ENCODE data around the gene NRXN2. TPM values are rescaled to one million over a fixed set of nuclear protein-coding genes. Genes with fewer than 3 reads are reported as not detected.

The NRXN2 gene
- total and polyA plus RNA-seq, 2 of the 13 experiments (the other 11 are each of a cell fraction or from before 2014, with no cell fraction given), result not detected

- BruUV-seq (replicated peaks), result no TSS peak
- peaks cover 33% of the 10 kb centered on the region for H3K4me1 ChIP-seq (ENCODE audit: insufficient read depth, low read length)
- POLR2A ChIA-PET, result no interaction called here
- ATAC-seq (no peak), DNase-seq (ENCODE audit: low spot score) (no peak), FAIRE-seq (no peak)
- H3K9me3 ChIP-seq (ENCODE audit: low read length), result no peaks in the 10 kb centered on the region
- in situ Hi-C loops (cut with HindIII; ENCODE audit: extremely low pct_ligation_motif_present, low pct_unique_long_range_greater_than_20kb) (no loop called here), intact Hi-C loops (cut with micrococcal nuclease; ENCODE audit: unreplicated experiment) (no loop called here)
- CTCF ChIA-PET (ENCODE audit: low intra/inter-chr PET ratio, low total read pairs), result no interaction called here
- WGBS (ENCODE audit: low lambda C conversion rate), result 43% methylated on average over 9 of the region's 9 CpGs
- no peaks in the 10 kb centered on the region for H3K79me2 ChIP-seq (ENCODE audit: insufficient read depth, low read length)
- no peak overlapping the region for H3K4me2 ChIP-seq (ENCODE audit: low read depth, low read length)
- H2AFZ ChIP-seq (ENCODE audit: low read length), result no peak overlapping the region
- H3K27me3 ChIP-seq (ENCODE audit: control insufficient read depth in 1 of 2, insufficient read depth in 2 of 2, low read length in 2 of 2), result peaks cover 4 to 19% of the 10 kb centered on the region in 2 experiments; a peak in 4 of 5 replicates
- no peak overlapping the region for H3K4me3 ChIP-seq (replicated peaks in 1 of 3; ENCODE audit: insufficient read depth in 1 of 3, low read depth in 2 of 3, low read length in 3 of 3)
- H3K36me3 ChIP-seq (replicated peaks in 1 of 2; ENCODE audit: control insufficient read depth in 1 of 2, insufficient read depth in 2 of 2, low read length in 2 of 2), result no peaks in the 10 kb centered on the region
- no peak overlapping the region for H3K27ac ChIP-seq (ENCODE audit: extremely low read length, insufficient read depth, low read length)
- TF ChIP-seq ZNF749 (CRISPR knock-in tag; IDR thresholded peaks at IDR 0.05; ENCODE audit: borderline replicate concordance) (no peak), ZNF629 (CRISPR knock-in tag; conservative IDR thresholded peaks at IDR 0.05) (peak; percentile 97), ADNP (CRISPR knock-in tag; IDR thresholded peaks at IDR 0.05) (0 out of 2 replicates have a peak, but pooled peaks have one; percentile 20), CHD4 (IDR thresholded peaks at IDR 0.05; ENCODE audit: borderline replicate concordance, low read length) (peak; percentile 86; the same call in 1 of the 2 replicates), TBL1XR1 (IDR thresholded peaks at IDR 0.05; ENCODE audit: borderline replicate concordance, low read length, partially characterized antibody) (no peak), KDM1A (CRISPR knock-in tag; IDR thresholded peaks at IDR 0.05) (peak; percentile 81), HNF4A (CRISPR knock-in tag; IDR thresholded peaks at IDR 0.05) (peak; percentile 39; the same call in 1 of the 2 replicates), TSC22D2 (CRISPR knock-in tag; IDR thresholded peaks at IDR 0.05; ENCODE audit: borderline replicate concordance) (no peak), ZNF180 (CRISPR knock-in tag; IDR thresholded peaks at IDR 0.05; ENCODE audit: borderline replicate concordance, low read depth) (no peak), CEBPB (IDR thresholded peaks at IDR 0.05; ENCODE audit: borderline replicate concordance, low read depth, low read length) (0 out of 2 replicates have a peak, but pooled peaks have one; percentile 30), CREB1 (IDR thresholded peaks at IDR 0.05) (no peak), CREB1 (CRISPR knock-in tag; IDR thresholded peaks at IDR 0.05) (no peak), ATM (IDR thresholded peaks at IDR 0.05; ENCODE audit: borderline replicate concordance) (no peak), ZMYM2 (CRISPR knock-in tag; IDR thresholded peaks at IDR 0.05) (peak; percentile 28; the same call in 1 of the 2 replicates), ZMYM3 (CRISPR knock-in tag; IDR thresholded peaks at IDR 0.05) (peak; percentile 90)
- H3K9ac ChIP-seq (ENCODE audit: insufficient read depth, low read depth, low read length), result no peak overlapping the region
- H4K20me1 ChIP-seq (ENCODE audit: insufficient read depth, low read length), result no peaks in the 10 kb centered on the region
Measured at GRCh38 chr11:64751580-64751979, 28.6 kb upstream of the NRXN2 start.
